GM12865 (cell line): ENCODE measurements around the gene HTRA3.

ENCODE experiments used
- DNase-seq: peaks from one replicate; pipeline ENCODE4 v3.0.0; 2010; ENCODE audit warnings: low read depth
- H3K4me3 ChIP-seq: 2 replicates; pipeline ENCODE4 v1.5.1; 2011; ENCODE audit warnings: mild to moderate bottlenecking, low read depth, low read length, control low read depth
- TF ChIP-seq, protein P1 (sequence below): IDR thresholded peaks from 2 replicates; pipeline ENCODE4 v1.5.1; 2011; ENCODE audit warnings: low read length, control low read depth, low read depth, inconsistent platforms; ENCODE audit not compliant: insufficient read depth; ENCODE audit errors: missing control alignments

The HTRA3 gene

DNA sequence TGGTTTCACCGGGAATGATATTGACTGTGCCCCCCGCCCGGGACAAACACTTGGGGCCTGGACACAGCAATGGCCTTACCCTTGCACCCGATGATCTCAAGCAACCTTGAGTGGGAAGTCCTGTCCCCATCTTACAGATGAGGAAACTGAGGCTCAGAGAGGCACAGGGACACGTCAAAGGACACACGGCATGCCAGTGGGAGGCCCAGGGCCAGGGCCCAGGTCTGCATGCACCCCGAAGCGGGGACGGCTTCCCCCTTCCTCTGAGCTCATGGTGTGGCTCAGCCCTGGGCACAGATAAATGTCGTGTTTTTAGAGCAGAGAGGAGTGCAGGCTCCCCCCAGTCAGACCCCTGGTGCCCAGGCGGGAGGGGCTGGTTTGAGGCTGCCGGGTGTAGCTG lies 33.9 kb upstream of the HTRA3 start:
- TF ChIP-seq, protein P1, sequence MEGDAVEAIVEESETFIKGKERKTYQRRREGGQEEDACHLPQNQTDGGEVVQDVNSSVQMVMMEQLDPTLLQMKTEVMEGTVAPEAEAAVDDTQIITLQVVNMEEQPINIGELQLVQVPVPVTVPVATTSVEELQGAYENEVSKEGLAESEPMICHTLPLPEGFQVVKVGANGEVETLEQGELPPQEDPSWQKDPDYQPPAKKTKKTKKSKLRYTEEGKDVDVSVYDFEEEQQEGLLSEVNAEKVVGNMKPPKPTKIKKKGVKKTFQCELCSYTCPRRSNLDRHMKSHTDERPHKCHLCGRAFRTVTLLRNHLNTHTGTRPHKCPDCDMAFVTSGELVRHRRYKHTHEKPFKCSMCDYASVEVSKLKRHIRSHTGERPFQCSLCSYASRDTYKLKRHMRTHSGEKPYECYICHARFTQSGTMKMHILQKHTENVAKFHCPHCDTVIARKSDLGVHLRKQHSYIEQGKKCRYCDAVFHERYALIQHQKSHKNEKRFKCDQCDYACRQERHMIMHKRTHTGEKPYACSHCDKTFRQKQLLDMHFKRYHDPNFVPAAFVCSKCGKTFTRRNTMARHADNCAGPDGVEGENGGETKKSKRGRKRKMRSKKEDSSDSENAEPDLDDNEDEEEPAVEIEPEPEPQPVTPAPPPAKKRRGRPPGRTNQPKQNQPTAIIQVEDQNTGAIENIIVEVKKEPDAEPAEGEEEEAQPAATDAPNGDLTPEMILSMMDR, result no peak
- no peak overlapping the region for H3K4me3 ChIP-seq
- no peak for DNase-seq

DNA sequence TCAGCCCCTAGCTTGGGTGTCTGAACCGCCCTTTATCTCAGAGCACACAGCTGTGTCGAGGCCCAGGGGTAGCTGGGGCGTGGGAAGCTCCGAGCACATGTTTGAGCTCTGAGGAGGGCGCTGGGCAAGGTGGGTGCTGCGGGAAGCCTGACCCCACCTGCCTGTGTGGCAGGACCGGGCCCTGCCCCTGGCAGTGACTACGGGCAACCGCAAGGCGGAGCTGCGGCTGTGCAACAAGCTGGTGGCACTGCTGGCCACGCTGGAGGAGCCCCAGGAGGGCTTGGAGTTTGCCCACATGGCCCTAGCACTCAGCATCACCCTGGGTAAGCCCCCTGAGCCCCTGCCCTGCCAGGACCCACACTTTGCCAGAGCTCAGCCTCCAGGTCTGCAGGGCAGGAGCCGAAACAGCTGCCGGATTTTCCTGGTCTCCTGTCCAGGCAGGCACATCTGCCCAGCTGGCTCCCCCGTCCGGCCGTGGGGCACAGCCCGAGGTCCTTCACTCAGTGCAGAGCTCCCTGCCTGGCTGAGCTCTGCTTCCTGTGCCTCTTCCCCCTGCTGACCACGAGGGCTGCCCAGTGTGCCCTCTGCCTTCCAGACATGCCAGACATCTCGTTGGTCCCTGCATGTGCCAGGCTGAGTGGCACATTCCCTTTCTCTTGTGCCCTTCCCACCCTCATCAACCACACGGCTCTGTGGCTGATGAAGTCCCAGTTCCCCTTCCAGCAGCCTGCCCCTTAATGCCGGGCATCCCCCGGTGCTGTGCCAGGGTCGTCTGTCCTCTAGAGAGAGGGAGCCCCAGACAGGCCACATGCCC lies 33.2 kb upstream of the HTRA3 start:
- TF ChIP-seq, protein P1, result no peak
- DNase-seq, result no peak
- H3K4me3 ChIP-seq, result no peak overlapping the region

DNA sequence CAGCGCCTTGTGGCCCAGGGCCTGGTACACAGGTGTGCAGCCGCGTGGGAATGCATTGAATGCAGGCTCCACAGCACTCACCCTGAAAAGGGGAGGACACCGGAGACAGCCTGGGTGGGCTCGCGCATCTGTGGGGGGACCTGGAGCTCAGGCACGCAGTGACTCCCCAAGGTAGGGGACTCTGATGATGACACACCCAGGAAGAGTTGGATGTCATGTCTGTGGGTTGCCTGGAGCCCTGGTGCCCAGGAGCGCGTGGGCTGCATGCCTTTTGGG lies 32.7 kb upstream of the HTRA3 start:
- no peak overlapping the region for H3K4me3 ChIP-seq
- TF ChIP-seq, protein P1, result no peak
- DNase-seq, result no peak

DNA sequence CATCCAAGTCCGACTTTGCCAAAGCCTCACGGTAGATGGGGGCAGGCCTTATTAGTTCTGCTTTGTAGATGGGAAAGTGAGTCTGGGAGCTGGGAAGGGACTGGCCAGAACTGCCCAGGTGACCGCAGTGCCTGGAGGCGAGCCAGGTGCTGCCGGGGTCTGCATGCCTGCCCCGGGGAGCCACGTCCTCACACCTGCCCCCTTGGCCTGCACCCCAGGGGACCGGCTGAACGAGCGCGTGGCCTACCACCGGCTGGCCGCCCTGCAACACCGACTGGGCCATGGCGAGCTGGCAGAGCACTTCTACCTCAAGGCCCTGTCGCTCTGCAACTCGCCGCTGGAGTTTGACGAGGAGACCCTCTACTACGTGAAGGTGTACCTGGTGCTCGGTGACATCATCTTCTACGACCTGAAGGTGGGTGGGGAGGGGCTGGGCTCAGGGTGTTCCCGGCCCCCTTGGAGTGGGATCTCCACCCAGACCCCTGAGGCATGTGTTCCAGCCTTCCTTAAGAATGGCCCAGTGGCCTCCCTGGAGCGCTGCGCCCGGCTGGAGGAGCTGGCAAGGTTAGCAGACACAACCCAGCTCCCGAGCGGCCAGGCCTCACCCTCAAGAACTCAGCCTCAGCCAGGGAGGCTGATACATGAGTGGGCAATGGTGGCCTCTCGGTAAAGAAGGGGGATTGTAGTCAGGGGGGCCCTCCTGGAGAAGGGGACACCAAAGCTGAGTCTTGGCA lies 32.1 kb upstream of the HTRA3 start:
- no peak overlapping the region for H3K4me3 ChIP-seq
- TF ChIP-seq, protein P1, result no peak
- DNase-seq, result no peak

DNA sequence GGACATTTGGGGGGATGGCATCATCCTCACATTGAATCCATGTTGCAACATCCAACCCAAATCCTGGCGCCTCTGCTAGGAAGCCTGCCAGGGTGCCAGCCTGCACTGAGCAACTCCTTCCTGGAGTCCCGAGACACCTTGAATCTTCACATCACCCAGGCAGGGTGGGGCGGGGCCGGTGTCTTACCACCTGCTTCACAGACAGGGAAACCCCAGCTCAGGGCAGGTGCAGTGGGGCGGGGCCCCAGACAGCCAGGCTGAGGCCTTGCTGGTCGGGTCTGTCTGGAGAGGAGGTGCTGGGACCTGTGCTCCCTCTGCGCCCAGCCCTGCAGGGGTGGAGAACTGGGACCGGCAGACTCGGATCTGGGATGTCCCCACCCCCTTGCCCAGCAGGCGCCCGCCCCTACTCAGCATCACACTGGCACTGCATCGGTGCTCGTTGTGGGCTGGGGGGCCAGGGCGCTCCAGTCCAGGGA lies 31.5 kb upstream of the HTRA3 start:
- H3K4me3 ChIP-seq, result no peak overlapping the region
- TF ChIP-seq, protein P1, result no peak
- DNase-seq, result peak; percentile 31

DNA sequence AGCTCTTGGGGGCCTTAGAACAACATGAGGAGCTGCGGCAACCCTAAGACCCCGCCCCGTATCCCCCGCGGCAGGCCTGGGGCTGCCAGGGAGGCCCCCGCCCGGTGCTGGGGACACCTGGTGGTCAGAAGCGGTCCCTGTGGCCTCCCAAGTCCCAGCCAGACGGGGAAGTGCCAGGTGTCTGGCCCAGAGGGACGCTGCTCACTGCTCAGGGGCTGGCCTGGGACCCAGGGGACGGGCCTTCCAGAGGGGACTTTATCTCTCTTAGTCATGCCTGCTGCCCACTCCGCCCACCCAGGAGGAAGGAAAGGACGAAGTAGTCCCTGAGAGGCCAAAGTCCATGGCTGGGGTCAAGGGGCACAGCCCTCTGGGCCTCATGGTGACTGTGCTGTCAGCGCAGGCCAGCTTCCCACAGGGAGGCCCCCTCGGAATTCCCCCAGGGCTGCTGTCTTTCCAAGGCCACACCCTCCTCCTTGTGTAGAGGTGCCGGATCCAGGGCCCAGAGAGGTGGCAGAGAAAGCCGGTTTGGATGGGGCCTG lies 31.0 kb upstream of the HTRA3 start:
- TF ChIP-seq, protein P1, result peak; percentile 15
- no peak for DNase-seq

DNA sequence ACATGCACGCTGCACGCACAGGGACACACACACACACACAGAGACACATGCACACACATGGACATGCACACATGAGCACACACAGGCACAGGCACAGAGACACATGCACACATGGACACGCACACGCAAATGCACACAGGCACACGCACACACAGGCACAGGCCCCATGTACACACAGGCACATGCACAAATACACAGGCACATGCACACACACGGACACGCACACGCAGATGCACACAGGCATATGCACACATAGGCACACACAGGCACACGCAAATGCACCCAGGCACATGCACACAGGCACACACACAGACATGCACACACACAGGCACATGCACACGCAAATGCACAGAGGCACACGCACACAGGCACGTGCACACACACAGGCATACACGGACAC lies 30.3 kb upstream of the HTRA3 start:
- no peak for DNase-seq
- no peak overlapping the region for H3K4me3 ChIP-seq
- TF ChIP-seq, protein P1, result no peak

More for the DNA sequence above, 31.0 kb upstream of the HTRA3 start:
- H3K4me3 ChIP-seq, result no peak overlapping the region
